ENCODE measurements around the gene RAB1B.

DNA sequence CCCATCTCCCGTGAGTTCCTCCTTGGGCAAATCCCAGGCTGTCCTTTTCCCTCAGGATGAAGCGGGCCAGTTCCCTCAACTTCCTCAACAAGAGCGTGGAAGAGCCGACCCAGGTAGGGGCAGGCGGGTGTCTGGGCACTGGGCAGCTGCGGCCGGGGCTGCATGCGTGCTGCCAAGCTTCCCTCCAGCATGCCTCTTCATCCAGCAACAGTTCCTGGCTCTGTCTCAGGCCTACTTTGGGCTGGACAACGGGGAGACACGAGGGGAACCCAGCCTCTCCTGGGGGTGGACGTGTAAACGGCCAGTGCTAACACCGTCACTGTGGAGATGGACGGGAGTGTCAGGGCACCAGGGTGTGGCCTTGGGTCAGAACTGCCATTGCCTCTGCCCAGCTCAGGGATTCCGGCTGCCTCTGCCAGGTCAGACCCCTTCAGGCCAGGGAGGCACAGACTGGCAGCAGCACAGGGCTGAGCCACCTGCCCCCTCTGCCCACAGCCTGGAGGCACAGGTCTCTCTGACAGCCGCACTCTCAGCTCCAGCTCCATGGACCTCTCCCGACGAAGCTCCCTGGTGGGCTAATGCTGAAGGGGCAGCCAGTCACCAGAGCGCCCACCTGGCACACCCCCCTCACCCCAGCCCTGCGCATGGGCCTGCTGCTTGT lies 1.9 kb upstream of the RAB1B start:
- TF ChIP-seq, protein P1, sequence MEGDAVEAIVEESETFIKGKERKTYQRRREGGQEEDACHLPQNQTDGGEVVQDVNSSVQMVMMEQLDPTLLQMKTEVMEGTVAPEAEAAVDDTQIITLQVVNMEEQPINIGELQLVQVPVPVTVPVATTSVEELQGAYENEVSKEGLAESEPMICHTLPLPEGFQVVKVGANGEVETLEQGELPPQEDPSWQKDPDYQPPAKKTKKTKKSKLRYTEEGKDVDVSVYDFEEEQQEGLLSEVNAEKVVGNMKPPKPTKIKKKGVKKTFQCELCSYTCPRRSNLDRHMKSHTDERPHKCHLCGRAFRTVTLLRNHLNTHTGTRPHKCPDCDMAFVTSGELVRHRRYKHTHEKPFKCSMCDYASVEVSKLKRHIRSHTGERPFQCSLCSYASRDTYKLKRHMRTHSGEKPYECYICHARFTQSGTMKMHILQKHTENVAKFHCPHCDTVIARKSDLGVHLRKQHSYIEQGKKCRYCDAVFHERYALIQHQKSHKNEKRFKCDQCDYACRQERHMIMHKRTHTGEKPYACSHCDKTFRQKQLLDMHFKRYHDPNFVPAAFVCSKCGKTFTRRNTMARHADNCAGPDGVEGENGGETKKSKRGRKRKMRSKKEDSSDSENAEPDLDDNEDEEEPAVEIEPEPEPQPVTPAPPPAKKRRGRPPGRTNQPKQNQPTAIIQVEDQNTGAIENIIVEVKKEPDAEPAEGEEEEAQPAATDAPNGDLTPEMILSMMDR (IDR thresholded peaks at IDR 0.05), result no peak
- TF ChIP-seq POLR2AphosphoS5 (IDR thresholded peaks at IDR 0.05; ENCODE audit: insufficient read depth in 1 of 2, low read depth in 1 of 2), result no peak

Data from vagina (tissue), 2 donors.